HPDE6-E6E7 (cell line): ENCODE data around the gene ALDH7A1.
A peak's percentile ranks its signal among the peaks of the same experiment; 100 is the strongest.
"Not testable (repeated sequence)": the region's sequence is repeated elsewhere in the genome, so short reads cannot be mapped to it uniquely, and the experiment has no call there.

Experiments
- DNase-seq: peaks from one replicate; pipeline ENCODE4 v3.0.0; 2011; ENCODE audit warnings: missing footprints; ENCODE audit errors: extremely low spot score

The ALDH7A1 gene

DNA sequence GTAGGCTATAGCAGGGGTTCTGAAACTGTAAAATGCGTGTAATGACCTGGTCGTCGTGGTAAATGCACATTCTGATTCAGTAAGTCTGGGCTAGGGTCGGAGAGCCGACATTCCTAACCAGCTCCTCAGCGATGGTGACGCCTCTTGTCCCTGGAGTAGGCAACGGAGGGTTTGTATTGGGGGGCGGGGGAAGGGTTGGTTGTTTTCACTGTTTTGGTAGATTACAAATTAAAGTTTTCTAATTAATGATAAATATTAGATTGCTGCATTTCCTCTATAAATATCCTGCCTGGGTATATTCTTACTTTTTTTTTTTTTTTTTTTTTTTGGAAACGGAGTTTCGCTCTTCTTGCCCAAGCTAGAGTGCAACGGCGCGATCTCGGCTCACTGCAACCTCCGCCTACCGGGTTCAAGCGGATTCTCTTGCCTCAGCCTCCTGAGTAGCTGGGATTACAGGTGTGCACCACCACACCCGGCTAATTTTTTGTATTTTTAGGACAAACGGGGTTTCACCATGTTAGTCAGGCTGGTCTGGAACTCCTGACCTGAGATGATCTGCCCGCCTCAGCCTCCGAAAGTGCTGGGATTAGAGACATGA, 566 bp upstream of the ALDH7A1 start:
- no peak for DNase-seq

DNA sequence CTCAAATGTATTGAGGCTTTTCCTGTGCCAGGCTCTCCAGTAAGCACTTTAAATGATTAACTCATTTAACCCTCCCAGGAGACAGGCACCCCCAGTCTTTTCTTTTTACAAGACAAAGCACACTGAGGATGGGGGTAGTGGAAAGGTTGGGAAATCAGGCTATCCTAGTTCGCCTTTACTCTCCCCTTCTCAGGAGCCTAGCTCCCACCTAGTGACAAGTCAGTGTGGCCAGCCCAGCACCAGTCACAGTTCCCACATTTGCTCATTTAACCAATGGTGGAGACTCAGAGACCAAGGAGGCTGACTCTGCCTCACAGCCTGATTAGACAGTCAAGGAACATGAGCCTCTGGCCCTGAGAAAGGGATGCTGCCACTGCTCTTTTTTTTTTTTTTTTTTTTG, 3.5 kb downstream of the ALDH7A1 start:
- no peak for DNase-seq

DNA sequence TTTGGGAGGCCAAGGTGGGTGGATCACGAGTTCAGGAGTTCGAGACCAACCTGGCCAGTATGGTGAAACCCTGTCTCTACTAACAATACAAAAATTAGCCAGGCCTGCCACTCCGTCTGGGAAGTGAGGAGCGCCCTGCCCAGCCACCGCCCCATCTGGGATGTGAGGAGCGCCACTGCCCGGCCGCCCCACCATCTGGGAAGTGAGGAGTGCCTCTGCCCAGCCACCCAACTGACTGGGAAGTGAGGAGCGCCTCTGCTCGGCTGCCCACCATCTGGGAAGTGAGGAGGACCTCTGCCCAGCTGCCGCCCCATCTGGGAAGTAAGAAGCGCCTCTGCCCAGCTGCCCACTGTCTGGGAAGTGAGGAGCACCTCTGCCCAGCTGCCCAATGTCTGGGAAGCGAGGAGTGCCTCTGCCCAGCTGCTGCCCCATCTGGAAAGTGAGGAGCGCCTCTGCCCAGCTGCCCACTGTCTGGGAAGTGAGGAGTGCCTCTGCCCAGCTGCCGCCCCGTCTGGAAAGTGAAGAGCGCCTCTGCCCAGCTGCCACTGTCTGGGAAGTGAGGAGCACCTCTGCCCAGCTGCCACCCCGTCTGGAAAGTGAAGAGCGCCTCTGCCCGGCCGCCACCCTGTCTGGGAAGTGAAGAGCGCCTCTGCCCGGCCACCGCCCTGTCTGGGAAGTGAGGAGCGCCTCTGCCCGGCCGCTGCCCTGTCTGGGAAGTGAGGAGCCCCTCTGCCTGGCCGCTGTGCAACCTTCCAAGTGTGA, 5.3 kb downstream of the ALDH7A1 start:
- no peak for DNase-seq

DNA sequence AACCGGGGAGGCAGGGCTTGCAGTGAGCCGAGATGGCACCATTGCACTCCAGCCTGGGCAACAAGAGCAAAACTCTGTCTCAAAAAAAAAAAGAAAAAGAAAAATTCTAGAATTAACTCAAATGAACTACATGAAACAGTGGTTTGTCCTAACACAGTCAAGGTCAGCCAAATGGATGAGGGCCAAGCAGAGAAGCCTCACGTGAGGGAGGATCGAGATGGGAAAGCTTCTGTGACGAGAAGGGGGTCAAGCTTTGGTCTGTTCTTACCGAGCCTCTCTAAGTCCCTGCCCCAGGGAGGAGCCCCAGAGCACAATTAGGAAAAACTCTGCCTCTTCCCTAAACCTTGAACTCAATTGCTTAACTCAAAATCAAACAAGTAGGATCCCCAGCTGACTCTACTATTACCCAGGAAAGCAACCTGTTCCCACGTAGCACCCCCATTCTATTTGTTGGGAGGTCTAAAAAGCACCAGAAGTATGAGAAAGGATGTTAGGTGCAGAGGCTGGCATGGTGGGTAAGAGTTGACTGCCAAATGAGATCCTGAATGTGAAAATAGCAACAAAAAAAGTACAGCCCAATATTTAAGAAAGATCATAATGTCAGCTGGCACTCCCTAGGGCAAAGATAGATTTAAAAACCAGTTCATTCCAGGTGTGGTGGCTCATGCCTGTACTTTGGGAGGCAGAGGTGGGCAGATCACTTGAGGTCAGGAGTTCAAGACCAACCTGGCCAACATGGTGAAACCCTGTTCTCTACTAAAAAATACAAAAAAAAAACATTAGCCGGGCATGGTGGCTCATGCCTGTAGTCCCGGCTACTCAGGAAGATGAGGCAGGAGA, 7.2 kb downstream of the ALDH7A1 start:
- no peak for DNase-seq

DNA sequence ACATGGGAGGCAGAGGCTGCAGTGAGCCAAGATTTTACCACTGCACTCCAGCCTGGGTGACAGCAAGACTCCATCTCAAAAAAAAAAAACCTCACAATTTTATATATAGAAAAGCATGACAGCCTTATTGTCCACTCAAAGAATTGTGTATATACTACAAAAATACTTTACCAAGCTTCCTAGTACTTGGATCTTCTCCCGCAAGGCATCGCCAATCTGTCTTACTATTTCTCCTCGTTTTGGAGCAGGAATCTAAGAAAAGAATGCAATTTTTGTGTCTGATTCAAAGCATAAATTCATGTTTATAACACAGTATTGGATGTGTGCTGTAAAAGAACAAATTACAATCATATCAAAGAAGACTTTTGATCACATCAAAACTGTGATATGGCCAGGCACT, 11.3 kb downstream of the ALDH7A1 start:
- no peak for DNase-seq

DNA sequence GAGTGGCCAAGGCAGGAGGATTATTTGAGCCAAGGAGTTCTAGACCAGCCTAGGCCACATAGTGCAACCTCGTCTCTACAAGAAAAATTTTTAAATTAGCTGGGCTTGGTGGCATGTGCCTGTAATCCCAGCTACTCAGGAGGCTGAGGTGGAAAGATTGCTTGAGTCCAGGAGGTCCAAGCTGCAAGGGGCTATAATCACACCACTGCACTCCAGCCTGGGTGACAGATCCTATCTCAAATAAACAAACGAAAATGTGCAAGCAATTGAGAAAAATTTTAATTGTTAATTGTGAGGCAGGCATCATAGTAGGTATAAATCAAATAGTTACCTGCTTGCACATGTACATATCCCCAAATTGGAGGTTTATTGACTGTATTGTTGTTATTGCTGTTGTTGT, 15.3 kb downstream of the ALDH7A1 start:
- DNase-seq = no peak

DNA sequence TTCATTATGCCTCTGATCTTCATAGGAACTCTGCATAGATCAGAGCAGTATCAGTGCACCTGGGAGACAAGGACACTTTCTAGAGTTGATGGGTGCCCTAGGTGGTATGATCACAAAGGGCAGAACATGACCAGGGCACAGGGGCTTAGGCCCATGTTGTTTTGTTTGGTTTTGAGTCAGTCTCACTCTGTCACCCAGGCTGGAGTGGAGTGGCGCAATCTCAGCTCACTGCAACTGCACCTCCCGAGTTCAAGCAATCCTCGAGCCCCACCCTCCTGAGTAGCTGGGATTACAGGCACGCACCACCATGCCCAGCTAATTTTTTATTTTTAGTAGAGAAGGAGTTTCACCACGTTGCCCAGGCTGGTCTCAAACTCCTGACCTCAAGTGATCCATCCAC, 17.6 kb downstream of the ALDH7A1 start:
- DNase-seq = no peak

DNA sequence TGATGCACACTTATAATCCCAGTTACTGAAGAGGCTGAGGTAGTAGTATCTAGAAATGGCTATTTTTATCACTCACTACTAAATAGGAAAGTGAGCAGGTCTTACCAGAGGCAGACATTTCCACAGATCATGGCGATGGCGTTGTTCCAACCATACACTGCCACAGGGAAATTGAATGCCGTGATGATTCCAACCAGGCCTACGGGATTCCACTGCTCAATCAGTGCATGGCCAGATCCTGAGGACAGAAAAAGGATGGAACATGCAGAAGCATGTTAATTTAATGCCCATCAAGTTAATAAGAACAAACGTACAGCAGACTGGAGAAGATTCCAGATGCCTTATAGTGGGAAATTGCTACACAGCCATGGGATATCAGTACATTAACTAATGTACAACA, 18.0 kb downstream of the ALDH7A1 start:
- DNase-seq = no peak

DNA sequence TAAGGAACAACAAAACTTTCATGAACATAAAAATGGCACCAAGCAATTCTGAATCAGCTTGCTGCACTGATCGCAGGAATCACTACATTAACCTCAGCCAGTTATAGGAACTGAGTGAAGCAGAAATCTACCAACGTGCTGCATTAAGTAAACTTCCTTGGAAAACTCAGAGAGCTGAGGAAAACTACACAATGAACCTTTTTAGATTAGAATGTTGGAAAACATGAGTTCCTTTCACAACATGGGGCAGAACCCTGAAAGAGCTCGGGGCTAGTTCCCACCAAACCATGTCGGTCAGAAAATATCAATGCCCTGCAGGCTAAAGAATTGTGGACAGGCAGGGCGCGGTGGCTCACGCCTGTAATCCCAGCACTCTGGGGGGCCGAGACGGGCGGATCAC, 19.4 kb downstream of the ALDH7A1 start:
- no peak for DNase-seq

DNA sequence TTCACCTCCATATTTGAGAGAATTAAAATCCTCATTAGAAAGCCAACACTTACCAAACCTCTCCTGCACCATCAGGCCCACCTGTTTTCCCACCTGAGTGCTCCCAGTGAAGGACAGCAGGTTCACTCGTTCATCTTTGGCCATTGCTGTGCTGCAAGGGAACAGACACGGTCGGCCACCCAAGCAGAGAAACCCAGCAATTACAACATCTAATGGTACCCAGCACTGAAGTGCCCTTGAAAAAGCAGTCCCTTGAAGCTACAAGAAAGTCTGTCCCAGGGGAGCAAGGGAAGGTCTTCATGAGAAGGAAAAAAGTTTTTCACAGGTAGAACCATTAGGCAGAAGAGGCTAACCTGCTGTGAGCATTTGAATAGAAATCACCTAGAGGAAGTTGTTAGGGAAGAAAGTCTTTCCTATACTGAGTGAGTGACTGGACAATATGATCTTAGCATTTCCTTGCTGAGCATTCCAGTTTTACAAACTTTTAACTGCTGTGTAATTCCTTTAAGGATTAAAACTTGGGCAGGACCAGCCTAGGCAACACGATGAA, 26.7 kb downstream of the ALDH7A1 start:
- no peak for DNase-seq

DNA sequence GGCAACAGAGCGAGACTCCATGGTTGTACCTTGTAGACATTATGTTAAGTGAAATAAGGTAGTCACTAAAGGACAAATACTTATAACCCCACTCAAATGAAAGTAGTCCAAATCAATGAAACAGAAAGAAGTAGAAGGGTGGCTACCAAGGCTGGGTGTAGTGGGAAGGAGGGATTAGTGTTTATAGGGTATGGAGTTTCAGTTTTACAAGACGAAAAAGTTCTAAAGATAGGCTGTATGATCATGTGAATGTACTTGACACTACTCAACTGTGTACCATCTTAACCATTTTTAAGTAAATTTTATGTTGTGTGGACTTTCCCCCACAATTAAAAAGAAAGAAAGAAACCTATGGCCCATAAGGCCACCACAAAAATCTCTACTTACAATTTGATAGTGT, 32.2 kb downstream of the ALDH7A1 start:
- DNase-seq = no peak

DNA sequence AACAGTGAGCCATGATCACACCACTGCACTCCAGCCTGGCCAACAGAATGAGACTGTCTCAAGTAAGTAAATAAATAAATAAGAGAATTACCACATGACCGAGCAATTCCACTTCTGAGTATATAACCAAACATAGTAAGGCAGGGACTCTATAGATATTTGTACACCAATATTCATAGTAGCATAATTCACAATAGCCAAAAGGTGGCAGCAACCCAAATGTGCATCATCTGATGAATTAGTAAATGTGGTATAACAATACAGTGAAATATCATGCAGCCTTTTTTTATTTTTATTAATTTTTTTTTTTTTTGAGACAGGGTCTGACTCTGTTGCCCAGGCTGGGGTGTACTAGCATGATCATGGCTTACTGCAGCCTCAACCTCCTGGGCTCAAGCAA, 33.1 kb downstream of the ALDH7A1 start:
- no peak for DNase-seq

DNA sequence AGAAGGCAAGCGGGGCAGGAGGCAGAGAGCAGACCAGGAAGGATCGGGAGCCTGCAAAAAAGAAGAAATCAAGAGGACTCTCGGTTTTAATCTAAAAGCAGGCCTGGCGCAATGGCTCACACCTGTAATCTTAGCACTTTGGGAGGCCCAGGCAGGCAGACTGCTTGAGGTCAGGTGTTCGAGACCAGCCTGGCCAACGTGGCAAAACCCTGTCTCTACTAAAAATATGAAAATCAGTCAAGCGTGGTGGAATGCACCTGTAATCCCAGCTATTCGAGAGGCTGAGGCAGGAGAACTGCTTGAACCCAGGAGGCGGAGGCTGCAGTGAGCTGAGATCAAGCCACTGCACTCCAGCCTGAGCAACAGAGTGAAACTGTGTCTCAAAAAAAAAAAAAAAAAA, 39.9 kb downstream of the ALDH7A1 start:
- not testable (repeated sequence) for DNase-seq

DNA sequence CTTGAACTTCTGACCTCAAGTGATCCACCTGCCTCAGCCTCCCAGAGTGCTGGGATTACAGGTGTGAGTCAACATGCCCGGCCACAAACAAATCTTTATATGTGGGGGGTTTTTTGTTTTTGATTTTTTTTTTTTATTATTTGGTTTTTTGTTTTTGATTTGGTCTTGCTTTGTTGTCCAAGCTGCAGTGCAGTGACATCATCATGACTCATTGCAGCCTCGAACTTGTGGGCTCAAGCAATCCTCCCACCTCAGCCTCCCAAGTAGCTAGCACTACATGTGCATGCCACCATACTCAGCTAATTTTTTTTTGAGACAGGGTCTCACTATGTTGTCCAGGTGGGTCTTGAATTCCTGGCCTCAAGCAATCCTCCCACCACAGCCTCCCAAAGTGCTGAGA, 42.4 kb downstream of the ALDH7A1 start:
- DNase-seq = no peak

DNA sequence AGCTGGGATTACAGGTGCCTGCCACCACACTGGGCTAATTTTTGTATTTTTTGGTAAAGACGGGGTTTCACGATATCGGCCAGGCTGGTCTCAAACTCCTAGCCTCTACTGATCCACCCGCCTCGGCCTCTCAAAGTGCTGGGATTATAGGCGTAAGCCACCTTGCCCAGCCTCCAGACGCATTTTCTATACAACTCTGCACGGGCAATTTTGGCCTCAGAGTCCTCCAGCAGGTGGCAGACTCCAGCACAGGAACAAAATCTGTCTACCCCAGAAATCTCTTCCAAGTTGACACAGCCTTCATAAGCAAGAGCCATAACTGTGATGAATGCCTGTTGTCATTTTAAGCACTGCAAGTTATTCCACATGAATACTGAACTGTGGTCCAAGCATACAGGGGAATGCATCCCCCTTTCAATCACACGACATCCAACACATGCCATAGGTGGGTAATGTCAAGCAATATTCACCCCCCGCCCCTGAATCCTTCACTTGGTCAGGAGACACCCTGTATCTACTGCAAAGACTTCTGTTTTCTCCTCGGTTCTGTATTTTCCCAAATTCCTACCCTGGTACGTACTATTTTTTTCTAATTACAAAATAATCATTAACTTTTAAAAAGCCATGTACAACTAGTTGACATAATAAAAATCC, 50.8 kb downstream of the ALDH7A1 start:
- peak; percentile 26 for DNase-seq

DNA sequence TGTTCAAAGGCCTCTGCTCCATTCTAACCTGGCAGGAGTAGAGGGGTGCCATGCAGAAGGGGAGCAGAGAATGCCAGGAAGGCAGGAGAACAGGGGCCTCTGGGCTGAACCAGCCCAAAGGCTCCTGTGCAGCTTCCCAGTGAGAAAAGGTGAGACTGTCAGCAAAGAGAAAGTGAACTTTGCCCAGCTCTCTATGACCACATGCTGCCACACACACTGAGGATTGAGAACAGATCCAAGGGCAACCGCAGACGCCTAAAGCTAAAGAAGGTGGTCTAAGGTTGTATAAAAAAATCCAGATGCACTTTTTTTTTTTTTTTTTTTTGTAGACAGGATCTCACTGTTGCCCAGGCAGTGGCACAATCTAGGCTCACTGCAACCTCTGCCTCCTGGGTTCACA, 51.4 kb downstream of the ALDH7A1 start:
- no peak for DNase-seq

DNA sequence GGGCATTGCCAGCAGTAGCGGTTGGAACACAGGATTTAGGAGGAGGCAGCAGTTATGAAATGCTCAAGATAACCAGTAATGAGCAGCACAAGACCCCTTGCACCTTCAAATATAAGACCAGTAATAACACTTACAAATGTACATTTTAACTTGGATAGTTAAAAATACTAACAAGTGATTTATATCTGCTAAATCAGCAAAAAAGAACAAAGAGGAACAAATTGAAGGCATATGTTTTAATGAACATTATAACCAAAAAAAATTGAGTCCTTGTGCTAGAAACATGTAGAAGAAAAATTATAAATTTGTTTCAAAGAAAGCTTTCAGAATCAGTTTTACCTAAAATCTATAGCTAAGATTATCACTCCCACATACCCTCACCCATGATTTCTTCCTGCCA, 52.0 kb downstream of the ALDH7A1 start:
- no peak for DNase-seq

DNA sequence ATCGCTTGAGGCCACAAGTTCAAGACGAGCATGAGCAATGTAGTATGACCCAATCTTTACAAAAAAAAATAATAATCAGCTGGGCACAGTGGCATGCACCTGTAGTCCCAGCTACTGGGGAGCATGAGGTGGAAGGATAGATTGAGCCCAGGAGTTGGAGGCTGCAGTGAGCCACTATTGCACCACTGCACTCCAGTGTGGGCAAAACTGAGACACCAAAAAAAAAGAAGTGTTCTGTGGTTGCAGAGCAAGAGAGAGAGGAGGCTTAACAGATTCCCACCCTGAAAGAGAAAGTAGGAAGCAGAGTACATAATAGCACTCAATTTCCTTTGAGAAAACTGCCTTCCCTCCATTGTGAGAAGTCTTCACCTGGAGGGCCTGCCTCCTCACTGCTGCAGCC, 52.6 kb downstream of the ALDH7A1 start:
- DNase-seq = no peak

DNA sequence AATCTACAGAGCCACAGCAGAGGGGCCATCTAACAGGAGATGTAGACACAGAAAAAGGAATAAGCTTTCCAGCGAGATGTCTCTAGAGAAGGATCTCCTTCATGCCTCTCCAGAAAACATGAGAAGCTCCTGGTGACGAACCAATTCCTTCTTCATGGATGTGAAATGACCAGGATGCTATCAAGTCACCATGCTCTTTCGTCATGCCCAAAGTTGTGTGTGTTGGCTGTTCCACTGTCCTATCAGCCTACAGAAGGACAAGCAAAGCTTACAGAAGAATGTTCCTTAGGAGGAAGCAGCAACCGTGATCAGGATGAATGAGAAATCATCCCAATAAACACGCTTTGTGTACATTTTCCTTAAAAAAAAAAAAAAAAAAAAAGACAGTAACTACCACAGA, 54.4 kb downstream of the ALDH7A1 start:
- no peak for DNase-seq

DNA sequence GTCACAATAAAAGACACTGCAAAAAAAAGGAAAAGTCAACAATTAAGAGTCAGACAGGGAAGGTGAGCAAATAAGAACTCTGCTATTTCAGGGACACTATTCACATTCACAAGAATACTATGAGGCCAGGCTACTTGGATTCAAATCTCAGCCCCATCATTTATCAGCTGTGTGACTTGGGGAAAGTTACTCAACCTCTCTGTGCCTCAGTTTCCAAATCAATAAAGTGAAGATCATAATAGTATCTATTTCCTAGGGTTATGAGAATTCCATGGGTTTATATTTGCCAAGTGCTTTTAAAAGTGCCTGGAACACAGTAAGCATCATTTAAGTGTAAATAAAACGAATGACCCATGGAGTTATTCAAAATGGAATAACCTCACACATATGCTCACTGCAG, 56.4 kb downstream of the ALDH7A1 start:
- no peak for DNase-seq

DNA sequence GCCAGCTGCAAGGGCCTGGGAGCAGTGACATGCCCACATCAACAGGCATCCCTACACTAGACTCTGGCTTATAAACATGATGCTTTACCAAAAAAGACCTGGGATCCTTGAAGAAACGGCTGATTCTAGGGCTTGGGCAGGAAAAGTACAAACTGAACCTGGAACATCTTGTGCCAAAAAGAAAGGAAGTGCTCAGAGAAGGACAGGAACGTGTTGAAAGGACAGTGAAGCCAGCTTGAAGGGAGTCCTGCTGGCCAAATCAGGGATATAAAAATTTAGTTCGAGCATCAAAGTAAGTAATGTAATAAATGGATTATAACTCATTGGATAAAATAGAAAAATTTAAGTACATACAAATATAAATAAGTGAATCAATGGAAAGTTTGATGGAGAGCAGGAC, 58.1 kb downstream of the ALDH7A1 start:
- no peak for DNase-seq
